Endothelial cell of umbilical vein (primary cell): Measurements from ENCODE around the gene RMDN2. TPM values are rescaled to one million over a fixed set of nuclear protein-coding genes. Genes with fewer than 3 reads are reported as not detected.
"Not testable (repeated sequence)": the region's sequence is repeated elsewhere in the genome, so short reads cannot be mapped to it uniquely, and the experiment has no call there.

ENCODE experiments used
- BruUV-seq: library from RNA; stranded (reverse); fragments of 400-500 nt; replicated peaks from 2 replicates; lab custom pipeline; 2021; lab: Mats Ljungman, UMichigan
- CTCF ChIA-PET: fragments of 300-600, 350-600 bp; sonication (Branson Sonifier 250); formaldehyde crosslinking; loops from one replicate; lab custom pipeline; 2021; ENCODE audit warnings: antibody characterized with exemption, inconsistent platforms; lab: Charles Lee
- POLR2A ChIA-PET: fragments of 300-600, 350-600 bp; sonication (Branson Sonifier 250); formaldehyde crosslinking; loops from one replicate; lab custom pipeline; 2021; ENCODE audit warnings: antibody characterized with exemption, inconsistent platforms; lab: Charles Lee
- DNase-seq: peaks from one replicate; pipeline ENCODE4 v3.0.0-alpha.2; 2011; ENCODE audit warnings: low read depth, low spot score
- FAIRE-seq: peaks from 2 replicates; lab custom pipeline; 2011; peaks lifted over from hg19 to GRCh38; lab: Jason Lieb, UNC
- H2AFZ ChIP-seq: 2 replicates; pipeline ENCODE4 v1.6.0; 2012; ENCODE audit warnings: low read depth, low read length, control low read depth, inconsistent platforms
- H3K27ac ChIP-seq: 2 replicates; pipeline ENCODE4 v1.5.1; 2011; ENCODE audit warnings: low read depth, mild to moderate bottlenecking, control low read depth, low read length, moderate library complexity; ENCODE audit not compliant: insufficient read depth
- H3K27me3 ChIP-seq, 2 experiments: 2 replicates each; pipeline versions ENCODE4 v1.6.0 to v1.6.1; 2011; ENCODE audit warnings: low read length in 2 of 2, mixed read lengths in 1 of 2; ENCODE audit not compliant: control insufficient read depth in 2 of 2, insufficient read depth in 2 of 2
- H3K36me3 ChIP-seq, 2 experiments: 2 replicates in 1 of 2; 3 replicates in 1 of 2; pipeline ENCODE4 v1.5.1; 2011; ENCODE audit warnings: low read length in 2 of 2, mild to moderate bottlenecking in 1 of 2, moderate library complexity in 1 of 2; ENCODE audit not compliant: control insufficient read depth in 2 of 2, insufficient read depth in 2 of 2; ENCODE audit errors: extremely low read depth in 1 of 2
- H3K4me1 ChIP-seq: 3 replicates; pipeline ENCODE4 v1.5.1; 2011; ENCODE audit warnings: mild to moderate bottlenecking, low read length; ENCODE audit not compliant: control insufficient read depth, insufficient read depth; ENCODE audit errors: extremely low read depth
- H3K4me2 ChIP-seq: 2 replicates; pipeline ENCODE4 v1.6.1; 2011; ENCODE audit warnings: low read length, control low read depth, mixed read lengths; ENCODE audit not compliant: insufficient read depth
- H3K4me3 ChIP-seq, 3 experiments: fragments of 200-600 bp in 1 of 3; sonication (generic), shearing (Covaris generic) in 1 of 3; replicated peaks in 1 of 3; 2 replicates each; pipeline ENCODE4 v1.5.1; 2011 to 2016; ENCODE audit warnings: control low read depth in 3 of 3, low read length in 3 of 3, mild to moderate bottlenecking in 2 of 3, inconsistent platforms in 1 of 3, low read depth in 1 of 3, moderate library complexity in 1 of 3; ENCODE audit not compliant: insufficient read depth in 1 of 3
- H3K79me2 ChIP-seq: 2 replicates; pipeline ENCODE4 v1.6.0; 2012; ENCODE audit warnings: low read length, inconsistent platforms; ENCODE audit not compliant: control insufficient read depth, insufficient read depth
- H3K9ac ChIP-seq: replicated peaks from 2 replicates; pipeline ENCODE3; 2011; ENCODE audit warnings: low read length, control low read depth; ENCODE audit not compliant: insufficient read depth; ENCODE audit errors: extremely low read depth
- H3K9me1 ChIP-seq: replicated peaks from 3 replicates; pipeline ENCODE4 v1.6.0; 2011; ENCODE audit warnings: mild to moderate bottlenecking, low read length; ENCODE audit not compliant: control insufficient read depth, insufficient read depth; ENCODE audit errors: extremely low read depth
- H3K9me3 ChIP-seq: replicated peaks from 2 replicates; pipeline ENCODE4 v1.5.1; 2012; ENCODE audit warnings: low read length, inconsistent platforms; ENCODE audit not compliant: control insufficient read depth, insufficient read depth
- H4K20me1 ChIP-seq: replicated peaks from 2 replicates; pipeline ENCODE3; 2011; ENCODE audit warnings: mild to moderate bottlenecking, low read length; ENCODE audit not compliant: control insufficient read depth, insufficient read depth; ENCODE audit errors: extremely low read depth
- CTCF ChIP-seq, 2 donors: IDR thresholded peaks; 1 replicate in 1 of 2; 2 replicates in 1 of 2; pipeline ENCODE4 v1.5.1; 2011; ENCODE audit warnings: low read length in 2 of 2, mild to moderate bottlenecking in 2 of 2, moderate library complexity in 2 of 2, control low read depth in 1 of 2, inconsistent platforms in 1 of 2, low read depth in 1 of 2; ENCODE audit not compliant: insufficient read depth in 1 of 2; ENCODE audit errors: extremely low read depth in 1 of 2
- EZH2 ChIP-seq: IDR thresholded peaks from 2 replicates; pipeline ENCODE4 v1.6.1; 2012; ENCODE audit warnings: borderline replicate concordance, low read depth, mild to moderate bottlenecking, moderate library complexity, low read length, inconsistent platforms; ENCODE audit not compliant: severe bottlenecking
- FOS ChIP-seq: IDR thresholded peaks from 2 replicates; pipeline ENCODE4 v1.6.1; 2011; ENCODE audit warnings: mild to moderate bottlenecking, low read length, moderate library complexity, borderline replicate concordance; ENCODE audit not compliant: insufficient read depth
- GATA2 ChIP-seq: IDR thresholded peaks from 2 replicates; pipeline ENCODE4 v1.7.0; 2011; ENCODE audit warnings: low read depth, mild to moderate bottlenecking, moderate library complexity, mixed read lengths, low read length; ENCODE audit not compliant: insufficient read length, insufficient read depth
- JUN ChIP-seq: IDR thresholded peaks from 2 replicates; pipeline ENCODE4 v1.6.1; 2011; ENCODE audit warnings: borderline replicate concordance, low read depth; ENCODE audit not compliant: insufficient read length, insufficient read depth
- MYC ChIP-seq: IDR thresholded peaks from one replicate; pipeline ENCODE4 v1.6.1; 2011; ENCODE audit warnings: mild to moderate bottlenecking, low read depth, low read length
- POLR2A ChIP-seq: IDR thresholded peaks from 2 replicates; pipeline ENCODE4 v1.6.1; 2012; ENCODE audit warnings: low read depth, mild to moderate bottlenecking, control low read depth, low read length
- POLR2AphosphoS5 ChIP-seq: IDR thresholded peaks from 2 replicates; pipeline ENCODE4 v1.6.1; 2012; ENCODE audit warnings: low read depth, mild to moderate bottlenecking, control low read depth, low read length, moderate library complexity; ENCODE audit not compliant: insufficient read depth
- dilution Hi-C: fragments of 300-500 bp; cut with MboI; formaldehyde crosslinking; loops from one replicate; pipeline ENCODE4 v1.15.0; 2019; ENCODE audit warnings: low sequenced_read_pairs; ENCODE audit not compliant: extremely low pct_ligation_motif_present
- intact Hi-C: fragments of 100-400 bp; cut with micrococcal nuclease; formaldehyde crosslinking; loops from one replicate; pipeline ENCODE4 v1.10.0; 2022
- polyA plus RNA-seq, 4 experiments: library from polyadenylated mRNA; depleted of rRNA in 3 of 4; stranded (reverse) in 3 of 4; unstranded in 1 of 4; fragments of >200 nt; gene quantifications; 2 replicates each; pipeline versions ENCODE4 v1.2.1 to v1.2.3, GENCODE V29; 2011 to 2012; ENCODE audit warnings: missing spikeins in 1 of 4
- total RNA-seq: library from RNA; stranded (reverse); gene quantifications from 2 replicates; pipeline ENCODE4 v1.2.3, GENCODE V29; 2021
- TF ChIP-seq, protein P1 (sequence below): IDR thresholded peaks from 2 replicates; pipeline ENCODE4 v1.6.1; 2011; ENCODE audit not compliant: insufficient read depth, insufficient read length

The RMDN2 gene
- total and polyA plus RNA-seq, 2 donors (not counting 3 experiments of a cell fraction or from before 2014, with no cell fraction given) = 0.97 to 2.8 TPM

DNA sequence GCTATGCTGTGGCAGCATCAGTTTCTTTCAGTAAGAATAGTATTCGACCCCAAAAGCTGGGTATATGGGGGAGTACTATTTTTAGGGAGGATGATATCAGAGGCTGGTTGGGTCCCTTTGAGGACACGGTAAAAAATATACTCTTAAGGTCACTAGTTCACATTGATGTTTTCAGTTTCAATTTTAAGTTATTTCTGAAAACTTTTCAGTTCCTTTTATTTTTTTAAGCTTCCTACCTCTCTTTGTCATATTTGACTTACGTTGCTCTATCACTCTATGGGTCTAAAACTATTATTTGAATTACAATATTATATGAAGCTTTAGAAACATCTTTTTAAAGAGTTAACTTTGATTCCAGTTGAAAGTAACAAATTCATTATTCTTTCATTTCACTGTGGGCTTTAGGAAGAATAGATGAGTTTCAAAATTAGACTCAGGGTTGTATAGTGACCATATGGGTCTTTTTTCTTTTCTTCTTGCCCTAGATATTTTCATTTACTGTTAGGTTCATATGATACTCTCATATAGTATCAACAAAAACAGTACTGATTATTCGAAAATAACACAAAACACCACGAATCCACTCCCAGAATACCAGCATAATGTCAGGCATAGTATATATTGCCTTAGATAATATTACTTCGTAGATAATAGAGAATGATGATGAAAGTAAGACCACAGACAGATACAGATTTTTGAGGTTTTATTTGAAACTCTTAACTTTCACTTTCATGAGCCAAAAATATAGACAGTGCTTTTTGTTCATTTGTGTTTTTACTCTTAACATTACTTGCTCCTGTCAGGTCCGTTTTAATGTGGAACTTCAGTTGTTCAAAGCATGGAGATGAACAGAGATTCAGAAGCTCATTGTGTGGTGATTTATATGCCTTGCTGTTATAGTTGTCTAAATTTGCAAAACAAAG lies 9.8 kb downstream of the RMDN2 start:
- POLR2A ChIA-PET = no interaction called here
- Histone ChIP-seq H3K79me2 (no peaks in the 10 kb centered on the region), H3K9me3 (no peaks in the 10 kb centered on the region), H3K27ac (no peak overlapping the region), H3K4me3 (no peak overlapping the region), H3K27me3 (no peaks in the 10 kb centered on the region), H3K4me1 (no peaks in the 10 kb centered on the region), H3K4me2 (no peak overlapping the region), H3K9me1 (no peaks in the 10 kb centered on the region), H3K36me3 (no peaks in the 10 kb centered on the region), H2AFZ (no peak overlapping the region), H4K20me1 (no peaks in the 10 kb centered on the region), H3K9ac (no peak overlapping the region)
- TF ChIP-seq CTCF (IDR thresholded peaks at IDR 0.05; ENCODE audit: extremely low read depth in 1 of 2, insufficient read depth in 1 of 2, low read depth in 1 of 2, low read length in 2 of 2) (no peak), JUN (no peak), MYC (no peak), EZH2 (no peak), POLR2AphosphoS5 (no peak), POLR2A (no peak), GATA2 (no peak), FOS (no peak)
- TF ChIP-seq, protein P1, sequence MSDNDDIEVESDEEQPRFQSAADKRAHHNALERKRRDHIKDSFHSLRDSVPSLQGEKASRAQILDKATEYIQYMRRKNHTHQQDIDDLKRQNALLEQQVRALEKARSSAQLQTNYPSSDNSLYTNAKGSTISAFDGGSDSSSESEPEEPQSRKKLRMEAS = no peak
- BruUV-seq = no TSS peak
- DNase-seq (no peak), FAIRE-seq (no peak)
- intact Hi-C loops = no loop called here
- dilution Hi-C loops = no loop called here
- CTCF ChIA-PET = no interaction called here

- H3K27me3 ChIP-seq, H4K20me1 ChIP-seq, H2AFZ ChIP-seq, POLR2A ChIA-PET, H3K4me2 ChIP-seq, dilution Hi-C loops, FAIRE-seq, H3K4me3 ChIP-seq, H3K79me2 ChIP-seq, H3K9me1 ChIP-seq, intact Hi-C loops, H3K27ac ChIP-seq, DNase-seq, H3K4me1 ChIP-seq, BruUV-seq, CTCF ChIA-PET, H3K9ac ChIP-seq, H3K36me3 ChIP-seq, H3K9me3 ChIP-seq: not testable (repeated sequence)
Observed at GRCh38 chr2:37937568-37937967, 12.5 kb downstream of the RMDN2 start.
